Keratinocyte (primary cell): ENCODE results near the gene S100A5. TPM values are rescaled to one million over a fixed set of nuclear protein-coding genes. Genes with fewer than 3 reads are reported as not detected.
A peak's percentile ranks its signal among the peaks of the same experiment; 100 is the strongest.
"Not testable (repeated sequence)": the region's sequence is repeated elsewhere in the genome, so short reads cannot be mapped to it uniquely, and the experiment has no call there.

ENCODE experiments used
- DNase-seq: peaks from one replicate; pipeline ENCODE4 v3.0.0-alpha.2; 2011; ENCODE audit warnings: low read depth, missing footprints, low spot score
- FAIRE-seq: peaks from 2 replicates; lab custom pipeline; 2011; peaks lifted over from hg19 to GRCh38; lab: Jason Lieb, UNC
- H2AFZ ChIP-seq: 2 replicates; pipeline ENCODE4 v1.6.0; 2012; ENCODE audit warnings: low read length, control low read depth, inconsistent platforms; ENCODE audit not compliant: control insufficient read depth
- H3K27ac ChIP-seq: 2 replicates; pipeline ENCODE4 v1.5.1; 2011; ENCODE audit warnings: low read length; ENCODE audit not compliant: control insufficient read depth, insufficient read depth
- H3K27me3 ChIP-seq: 3 replicates; pipeline ENCODE4 v1.6.0; 2011; ENCODE audit warnings: low read length; ENCODE audit not compliant: control insufficient read depth, insufficient read depth; ENCODE audit errors: extremely low read depth
- H3K36me3 ChIP-seq, 2 experiments: 2 replicates in 1 of 2; 3 replicates in 1 of 2; pipeline ENCODE4 v1.5.1; 2011; ENCODE audit warnings: low read length in 2 of 2, mild to moderate bottlenecking in 1 of 2; ENCODE audit not compliant: control insufficient read depth in 2 of 2, insufficient read depth in 2 of 2; ENCODE audit errors: extremely low read depth in 1 of 2
- H3K4me1 ChIP-seq: 3 replicates; pipeline ENCODE4 v1.5.1; 2011; ENCODE audit warnings: low read length; ENCODE audit not compliant: control insufficient read depth, insufficient read depth; ENCODE audit errors: extremely low read depth
- H3K4me2 ChIP-seq: 3 replicates; pipeline ENCODE4 v1.6.0; 2011; ENCODE audit warnings: low read depth, low read length; ENCODE audit not compliant: control insufficient read depth, insufficient read depth; ENCODE audit errors: extremely low read depth
- H3K4me3 ChIP-seq, 3 experiments: fragments of 200-600 bp in 1 of 3; sonication (generic) in 1 of 3; 2 replicates in 2 of 3; 3 replicates in 1 of 3; pipeline ENCODE4 v1.5.1; 2011 to 2016; ENCODE audit warnings: low read length in 3 of 3, mild to moderate bottlenecking in 3 of 3, control low read depth in 2 of 3, inconsistent platforms in 1 of 3, low read depth in 1 of 3, mixed read lengths in 1 of 3, mixed run types in 1 of 3, moderate library complexity in 1 of 3; ENCODE audit not compliant: control insufficient read depth in 2 of 3, insufficient read depth in 2 of 3; ENCODE audit errors: extremely low read depth in 1 of 3
- H3K79me2 ChIP-seq: 2 replicates; pipeline ENCODE4 v1.6.0; 2012; ENCODE audit warnings: low read length; ENCODE audit not compliant: control insufficient read depth, insufficient read depth
- H3K9ac ChIP-seq: 3 replicates; pipeline ENCODE4 v1.6.0; 2011; ENCODE audit warnings: low read length; ENCODE audit not compliant: control insufficient read depth, insufficient read depth; ENCODE audit errors: extremely low read depth
- H3K9me1 ChIP-seq: 3 replicates; pipeline ENCODE4 v1.6.0; 2011; ENCODE audit warnings: low read length; ENCODE audit not compliant: control insufficient read depth, insufficient read depth; ENCODE audit errors: extremely low read depth
- H3K9me3 ChIP-seq: 2 replicates; pipeline ENCODE4 v1.5.1; 2012; ENCODE audit warnings: low read depth, low read length; ENCODE audit not compliant: control insufficient read depth
- H4K20me1 ChIP-seq: 3 replicates; pipeline ENCODE4 v1.6.0; 2011; ENCODE audit warnings: low read length; ENCODE audit not compliant: control insufficient read depth, insufficient read depth; ENCODE audit errors: extremely low read depth
- CTCF ChIP-seq, 3 experiments: IDR thresholded peaks in 1 of 3; conservative IDR thresholded peaks in 1 of 3; optimal IDR thresholded peaks in 1 of 3; 2 replicates in 2 of 3; 3 replicates in 1 of 3; pipeline versions ENCODE3 to v1.5.1; 2011; ENCODE audit warnings: low read length in 3 of 3, mild to moderate bottlenecking in 3 of 3, moderate library complexity in 2 of 3, control low read depth in 1 of 3, inconsistent platforms in 1 of 3; ENCODE audit not compliant: insufficient read depth in 2 of 3; ENCODE audit errors: extremely low read depth in 1 of 3
- EZH2 ChIP-seq: IDR thresholded peaks from one replicate; pipeline ENCODE4 v1.6.1; 2012; ENCODE audit warnings: inconsistent platforms, mild to moderate bottlenecking, low read length, moderate library complexity
- dilution Hi-C: fragments of 300-500 bp; cut with MboI; formaldehyde crosslinking; loops from one replicate; pipeline ENCODE4 v1.7.0; 2020; ENCODE audit warnings: low sequenced_read_pairs; ENCODE audit not compliant: extremely low pct_ligation_motif_present
- polyA plus RNA-seq, 5 experiments: library from polyadenylated mRNA; depleted of rRNA in 3 of 5; stranded (reverse) in 3 of 5; stranded (forward) in 1 of 5; unstranded in 1 of 5; fragments of >200 nt; gene quantifications; 1 replicate in 1 of 5; 2 replicates in 3 of 5; 3 replicates in 1 of 5; pipeline versions ENCODE4 v1.2.1 to v1.2.3, GENCODE V29; 2011 to 2012; ENCODE audit warnings: missing spikeins in 2 of 5, low read depth in 1 of 5, low replicate concordance in 1 of 5

S100A5 gene
- polyA plus RNA-seq, 1 donor (not counting 4 experiments of a cell fraction or from before 2014, with no cell fraction given) = 0.20 TPM

- Histone ChIP-seq H3K9ac (peak overlapping the region; percentile 26), H3K4me2 (peak overlapping the region; percentile 86), H3K36me3 (no peaks in the 10 kb centered on the region), H3K9me3 (no peaks in the 10 kb centered on the region), H2AFZ (peak overlapping the region; percentile 36), H3K4me1 (peaks cover 37% of the 10 kb centered on the region), H4K20me1 (no peaks in the 10 kb centered on the region), H3K9me1 (peaks cover 2% of the 10 kb centered on the region), H3K4me3 (no peak overlapping the region), H3K27me3 (no peaks in the 10 kb centered on the region), H3K79me2 (no peaks in the 10 kb centered on the region), H3K27ac (peak overlapping the region; percentile 95)
- DNase-seq (no peak), FAIRE-seq (peak; percentile 49)
- no peak for TF ChIP-seq EZH2
- TF ChIP-seq CTCF (optimal IDR thresholded peaks at IDR 0.05 in 1 of 3, IDR thresholded peaks at IDR 0.05 in 1 of 3, conservative IDR thresholded peaks at IDR 0.05 in 1 of 3; ENCODE audit: extremely low read depth in 1 of 3, insufficient read depth in 2 of 3, low read length in 3 of 3) = no peak
- dilution Hi-C loops = no loop called here
Observed at GRCh38 chr1:153525088-153525728, 15.5 kb downstream of the S100A5 start.

GRCh38 chr1:153522353-153523048 is 18.2 kb downstream of the S100A5 start:
- FAIRE-seq, H3K9me3 ChIP-seq, dilution Hi-C loops, H3K36me3 ChIP-seq, H3K9ac ChIP-seq, H3K79me2 ChIP-seq, H3K27me3 ChIP-seq, H3K4me3 ChIP-seq, H4K20me1 ChIP-seq, H3K4me2 ChIP-seq, H3K27ac ChIP-seq, DNase-seq, H2AFZ ChIP-seq, H3K9me1 ChIP-seq: not testable (repeated sequence)
- peaks cover 32% of the 10 kb centered on the region for H3K4me1 ChIP-seq

- H4K20me1 ChIP-seq, dilution Hi-C loops, H3K27me3 ChIP-seq, FAIRE-seq, DNase-seq, H3K4me2 ChIP-seq, H3K9me1 ChIP-seq, H3K27ac ChIP-seq, H3K9me3 ChIP-seq, H3K36me3 ChIP-seq, H3K9ac ChIP-seq, H3K79me2 ChIP-seq, H3K4me3 ChIP-seq, H2AFZ ChIP-seq: not testable (repeated sequence)
- peaks cover 25% of the 10 kb centered on the region for H3K4me1 ChIP-seq
Observed at GRCh38 chr1:153521808-153522207, 18.9 kb downstream of the S100A5 start.
